Right ventricle myocardium superior (tissue), 1 donor: Measurements from ENCODE around the gene BLVRA. TPM values are rescaled to one million over a fixed set of nuclear protein-coding genes. Genes with fewer than 3 reads are reported as not detected.

Experiments used
- ATAC-seq: fragments of 200-7000 bp; cut with Tn5 transposase; one replicate; pipeline ENCODE4 v1.9.1; 2020; ENCODE audit warnings: mild to moderate bottlenecking; ENCODE audit not compliant: poor library complexity
- DNase-seq: peaks from one replicate; pipeline ENCODE4 v3.0.0-alpha.2; 2020
- intact Hi-C: fragments of 100-400 bp; cut with DNase I; formaldehyde crosslinking; loops from one replicate; pipeline ENCODE4 v1.11.2; 2022
- total RNA-seq: library from RNA; stranded (reverse); fragmentation: NEBNext Ultra II Directional; extraction: Animal tissue kit (Norgen Biotek cat#: 25700); gene quantifications from one replicate; pipeline ENCODE4 v1.2.1, GENCODE V29; 2021
- donor health status: DM: no; HTN: yes; CAD: no; lungs with severe emphysema.

Gene BLVRA
- total RNA-seq, 1 donor from 2014 or later = 51.5 TPM

- DNase-seq (no peak), ATAC-seq (no peak)
- intact Hi-C loops = loop anchor here (10.0 kb wide), 1 partner anchor 250 kb away; the partner anchor contains the start of gene STK17A
Measured at GRCh38 chr7:43834463-43835251, 76.2 kb downstream of the BLVRA start.

DNA sequence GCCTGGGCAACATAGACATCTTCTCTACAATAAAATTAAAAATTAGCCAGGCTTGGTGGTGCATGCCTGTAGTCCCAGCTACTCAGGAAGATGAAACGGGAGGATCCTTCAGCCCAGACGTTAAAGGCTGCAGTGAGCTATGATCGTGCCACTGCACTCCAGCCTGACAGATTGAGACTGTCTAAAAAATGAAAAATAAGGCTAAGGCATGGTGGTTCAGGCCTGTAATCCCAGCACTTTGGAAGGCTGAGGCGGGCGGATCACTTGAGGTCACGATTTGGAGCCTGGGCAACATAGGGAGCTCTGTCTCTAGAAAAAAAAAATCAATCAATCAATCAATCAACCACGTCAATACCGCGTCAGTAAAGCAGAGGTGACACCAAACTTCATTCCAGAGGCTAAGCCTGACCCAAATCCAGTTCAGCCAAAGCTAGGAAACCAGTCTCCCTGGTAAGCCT, 79.8 kb downstream of the BLVRA start:
- ATAC-seq (no peak), DNase-seq (no peak)
- intact Hi-C loops = loop anchor here (10.0 kb wide), 1 partner anchor 253 kb away; the partner anchor contains the start of gene STK17A

GRCh38 chr7:43843296-43843695, 84.8 kb downstream of the BLVRA start:
- ATAC-seq = no peak
- intact Hi-C loops = no loop called here
- DNase-seq = no peak

DNA sequence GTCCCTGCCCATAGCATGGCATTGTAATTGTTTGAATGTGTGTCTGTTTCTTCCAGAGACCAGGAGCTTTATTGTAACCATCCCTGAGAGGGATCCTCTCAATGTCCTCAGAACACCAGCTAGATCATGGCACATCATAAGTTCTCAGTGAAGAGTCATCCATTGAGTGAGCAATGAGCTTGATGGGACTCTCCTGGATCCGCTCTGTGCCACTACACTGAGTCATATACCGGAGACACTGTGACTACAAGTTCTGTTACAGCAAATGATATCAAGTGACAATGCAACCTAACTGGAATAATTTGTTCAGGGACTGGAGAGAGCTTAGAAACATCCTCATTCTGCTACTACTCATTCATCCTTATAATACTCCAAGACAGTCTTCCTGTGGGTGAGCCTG, 85.8 kb downstream of the BLVRA start:
- no peak for DNase-seq
- intact Hi-C loops = no loop called here
- ATAC-seq = no peak

DNA sequence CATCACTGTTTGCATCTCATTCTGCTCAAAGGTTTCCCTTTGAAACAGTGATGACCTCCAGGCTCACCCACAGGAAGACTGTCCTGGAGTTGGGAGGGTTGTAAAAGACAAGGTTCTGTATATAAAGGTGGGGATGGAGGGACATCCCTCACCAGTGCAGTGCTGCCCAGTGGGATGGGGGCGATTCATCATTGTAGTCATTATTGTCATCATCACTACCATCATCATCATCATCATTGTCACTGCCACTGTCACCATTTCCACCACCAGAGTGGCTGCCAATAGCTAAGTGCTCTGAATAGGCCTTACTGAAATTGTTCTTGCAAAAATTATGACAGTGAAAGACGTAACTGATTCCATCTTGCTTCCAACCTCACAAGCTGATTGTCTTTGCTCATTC, 86.2 kb downstream of the BLVRA start:
- DNase-seq (no peak), ATAC-seq (no peak)
- intact Hi-C loops = no loop called here

DNA sequence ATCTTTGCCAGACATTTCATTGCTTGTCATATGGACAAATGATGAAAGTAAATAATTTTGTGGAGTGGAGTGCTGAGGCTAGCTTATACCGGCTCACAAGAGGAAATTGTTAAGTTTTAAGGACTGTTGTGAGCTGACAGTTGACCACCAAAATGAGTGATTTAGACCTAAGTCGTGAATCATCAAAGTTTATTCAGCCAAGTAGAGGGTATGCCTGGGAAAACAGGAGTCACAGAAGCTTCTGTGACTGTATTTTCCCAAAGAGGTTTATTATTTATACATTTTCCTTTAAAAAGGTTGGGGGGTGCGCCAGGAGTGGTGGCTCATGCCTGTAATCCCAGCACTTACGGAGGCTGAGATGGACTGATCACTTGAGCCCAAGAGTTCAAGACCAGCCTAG, 89.0 kb downstream of the BLVRA start:
- ATAC-seq (no peak), DNase-seq (no peak)
- intact Hi-C loops = no loop called here

DNA sequence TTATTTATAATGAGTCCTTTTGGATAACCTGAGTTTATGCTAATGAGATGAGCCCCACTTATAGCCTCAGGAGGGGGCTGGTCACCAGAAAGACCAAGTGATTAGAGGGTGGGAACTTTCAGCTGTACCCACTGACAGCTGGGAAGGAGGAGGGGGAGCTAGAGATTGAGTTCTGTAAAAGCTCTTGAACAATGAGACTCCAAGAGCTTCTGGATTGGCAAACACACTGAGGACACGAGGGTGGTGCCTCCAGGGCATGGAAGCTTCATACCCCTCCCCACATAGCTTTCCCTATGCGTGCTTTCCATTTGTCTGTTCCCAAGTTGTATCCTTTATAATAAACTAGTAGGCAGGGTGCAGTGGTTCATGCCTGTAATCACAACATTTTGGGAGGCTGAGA, 90.6 kb downstream of the BLVRA start:
- intact Hi-C loops = no loop called here
- ATAC-seq (no peak), DNase-seq (no peak)

GRCh38 chr7:43850348-43851116, 92.1 kb downstream of the BLVRA start:
- ATAC-seq (no peak), DNase-seq (no peak)
- intact Hi-C loops = no loop called here

DNA sequence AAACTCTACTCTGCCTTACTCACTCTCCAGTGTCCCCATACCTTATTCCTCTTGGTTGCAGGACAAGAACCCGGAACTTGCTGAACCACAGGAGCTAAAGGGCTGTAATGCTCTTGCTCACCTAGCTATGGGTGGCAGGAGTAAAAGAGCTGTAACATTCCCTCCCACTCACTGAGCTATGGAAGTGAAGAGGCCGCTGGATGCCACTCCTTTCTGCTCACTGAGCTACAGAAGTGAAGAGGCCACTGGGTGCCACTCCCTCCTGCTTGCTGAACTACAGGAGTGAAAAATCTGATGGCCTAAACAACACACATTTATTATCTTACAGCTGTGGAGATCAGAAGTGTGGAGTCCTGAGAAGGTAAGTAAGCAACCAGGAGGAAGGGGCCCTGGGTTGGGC, 93.3 kb downstream of the BLVRA start:
- ATAC-seq = no peak
- intact Hi-C loops = no loop called here

DNA sequence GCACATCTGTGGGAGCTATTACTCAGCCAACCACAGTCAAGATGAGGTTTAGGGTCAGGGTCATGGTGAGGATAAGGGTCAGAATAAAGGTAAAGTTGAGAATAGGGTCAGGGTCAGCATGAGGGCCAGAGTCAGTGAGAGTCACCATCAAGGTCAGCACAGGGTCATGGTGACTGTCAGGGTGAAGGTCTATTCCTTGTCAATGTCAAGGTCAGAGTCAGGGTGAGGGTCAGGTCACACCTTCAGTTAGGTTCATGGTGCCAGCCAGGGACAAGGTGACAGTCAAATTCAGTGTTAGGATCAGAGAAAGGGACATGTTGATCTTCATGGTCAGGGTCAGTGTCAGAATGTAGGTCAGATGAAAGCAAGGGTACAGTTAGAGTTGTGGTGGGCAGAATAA, 96.7 kb downstream of the BLVRA start:
- ATAC-seq (no peak), DNase-seq (no peak)
- intact Hi-C loops = no loop called here

More for the DNA sequence above, 93.3 kb downstream of the BLVRA start:
- DNase-seq = no peak

DNA sequence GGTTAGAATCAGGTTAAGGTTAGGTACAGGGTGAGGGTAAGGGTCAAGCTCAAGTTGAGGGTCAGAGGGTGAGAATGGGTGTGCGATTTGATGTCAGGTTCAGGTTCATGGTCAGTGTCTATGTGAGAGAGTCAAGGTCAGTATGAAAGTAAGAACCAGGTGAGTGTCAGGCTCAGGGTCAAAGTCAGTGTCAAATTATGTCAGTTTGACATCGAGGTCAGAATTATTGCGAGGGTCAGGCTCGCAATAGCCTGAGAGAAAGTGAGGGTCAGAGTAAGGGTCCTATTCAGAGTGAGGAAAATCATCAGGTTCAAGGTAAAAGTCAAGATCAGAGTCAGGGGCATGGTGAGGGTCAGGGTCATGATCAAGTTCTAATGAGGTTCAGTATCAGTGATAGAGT, 97.8 kb downstream of the BLVRA start:
- ATAC-seq = no peak
- DNase-seq = no peak
- intact Hi-C loops = no loop called here

Other genes with a start within 250 kb of the BLVRA start
- 23.8 TPM for gene STK17A, start 175.6 kb upstream of the BLVRA start, total RNA-seq
- gene COA1, start 29.2 kb upstream of the BLVRA start, total RNA-seq = 66.4 TPM
- gene MRPS24, start 110.8 kb downstream of the BLVRA start, total RNA-seq = 200 TPM
- 43.4 TPM for gene URGCP, start 147.9 kb downstream of the BLVRA start, total RNA-seq
- 44.6 TPM for gene UBE2D4, start 167.8 kb downstream of the BLVRA start, total RNA-seq
- gene SPDYE1, start 239.2 kb downstream of the BLVRA start, total RNA-seq = not detected